ENCODE data around the gene ADGRA1.

ADGRA1 gene

GRCh38 chr10:133165556-133166503, 78.1 kb downstream of the ADGRA1 start:
- Histone ChIP-seq H4K20me1 (ENCODE audit: insufficient read depth, low read length) (peaks cover 4% of the 10 kb centered on the region; the same call in 1 of the 2 replicates), H3K4me2 (ENCODE audit: insufficient read depth, low read length) (no peak overlapping the region), H2AFZ (ENCODE audit: low read depth, low read length) (no peak overlapping the region), H3K36me3 (ENCODE audit: insufficient read depth, low read length) (no peaks in the 10 kb centered on the region), H3K4me1 (ENCODE audit: insufficient read depth, low read length) (no peaks in the 10 kb centered on the region), H3K79me2 (ENCODE audit: insufficient read depth, low read length) (no peaks in the 10 kb centered on the region), H3K27me3 (ENCODE audit: insufficient read depth, low read length, poor library complexity) (no peaks in the 10 kb centered on the region), H3K4me3 (ENCODE audit: low read depth in 1 of 2, low read length in 2 of 2) (no peak overlapping the region), H3K9ac (ENCODE audit: low read depth, low read length) (no peak overlapping the region), H3K27ac (ENCODE audit: low read length) (no peak overlapping the region), H3K9me3 (ENCODE audit: insufficient read depth, low read length, severe bottlenecking) (no peaks in the 10 kb centered on the region)
- ATAC-seq (ENCODE audit: insufficient read depth, low read depth) (no peak), DNase-seq (no peak)
- no peak for TF ChIP-seq EZH2 (IDR thresholded peaks at IDR 0.05; ENCODE audit: borderline replicate concordance, low read depth, low read length, severe bottlenecking)
- no peak for TF ChIP-seq CTCF (IDR thresholded peaks at IDR 0.05; ENCODE audit: borderline replicate concordance, extremely low read depth, low read length, poor library complexity, severe bottlenecking)

GRCh38 chr10:133166504-133166827, 78.7 kb downstream of the ADGRA1 start:
- Histone ChIP-seq H3K36me3 (ENCODE audit: insufficient read depth, low read length) (no peaks in the 10 kb centered on the region), H4K20me1 (ENCODE audit: insufficient read depth, low read length) (peaks cover 4% of the 10 kb centered on the region; the same call in 1 of the 2 replicates), H3K27me3 (ENCODE audit: insufficient read depth, low read length, poor library complexity) (no peaks in the 10 kb centered on the region), H3K4me3 (ENCODE audit: low read depth in 1 of 2, low read length in 2 of 2) (no peak overlapping the region), H3K9ac (ENCODE audit: low read depth, low read length) (no peak overlapping the region), H3K4me1 (ENCODE audit: insufficient read depth, low read length) (no peaks in the 10 kb centered on the region), H3K9me3 (ENCODE audit: insufficient read depth, low read length, severe bottlenecking) (no peaks in the 10 kb centered on the region), H3K27ac (ENCODE audit: low read length) (no peak overlapping the region), H3K4me2 (ENCODE audit: insufficient read depth, low read length) (no peak overlapping the region), H3K79me2 (ENCODE audit: insufficient read depth, low read length) (no peaks in the 10 kb centered on the region), H2AFZ (ENCODE audit: low read depth, low read length) (no peak overlapping the region)
- ATAC-seq (ENCODE audit: insufficient read depth, low read depth) (no peak), DNase-seq (no peak)
- TF ChIP-seq CTCF (IDR thresholded peaks at IDR 0.05; ENCODE audit: borderline replicate concordance, extremely low read depth, low read length, poor library complexity, severe bottlenecking), result no peak
- no peak for TF ChIP-seq EZH2 (IDR thresholded peaks at IDR 0.05; ENCODE audit: borderline replicate concordance, low read depth, low read length, severe bottlenecking)

- DNase-seq, result no peak
- ATAC-seq (ENCODE audit: insufficient read depth, low read depth), result no peak
- H3K27me3 ChIP-seq (ENCODE audit: insufficient read depth, low read length, poor library complexity), result no peaks in the 10 kb centered on the region
- H3K4me2 ChIP-seq (ENCODE audit: insufficient read depth, low read length), result no peak overlapping the region
- H3K27ac ChIP-seq (ENCODE audit: low read length), result no peak overlapping the region
- H3K9me3 ChIP-seq (ENCODE audit: insufficient read depth, low read length, severe bottlenecking), result no peaks in the 10 kb centered on the region
- no peaks in the 10 kb centered on the region for H3K79me2 ChIP-seq (ENCODE audit: insufficient read depth, low read length)
- H4K20me1 ChIP-seq (ENCODE audit: insufficient read depth, low read length), result peaks cover 4% of the 10 kb centered on the region; the same call in 1 of the 2 replicates
- no peak for TF ChIP-seq EZH2 (IDR thresholded peaks at IDR 0.05; ENCODE audit: borderline replicate concordance, low read depth, low read length, severe bottlenecking)
- TF ChIP-seq CTCF (IDR thresholded peaks at IDR 0.05; ENCODE audit: borderline replicate concordance, extremely low read depth, low read length, poor library complexity, severe bottlenecking), result no peak
- no peaks in the 10 kb centered on the region for H3K4me1 ChIP-seq (ENCODE audit: insufficient read depth, low read length)
- H2AFZ ChIP-seq (ENCODE audit: low read depth, low read length), result no peak overlapping the region
- H3K9ac ChIP-seq (ENCODE audit: low read depth, low read length), result no peak overlapping the region
- H3K4me3 ChIP-seq (ENCODE audit: low read depth in 1 of 2, low read length in 2 of 2), result no peak overlapping the region
- H3K36me3 ChIP-seq (ENCODE audit: insufficient read depth, low read length), result no peaks in the 10 kb centered on the region
Observed at GRCh38 chr10:133166828-133167692, 79.3 kb downstream of the ADGRA1 start.

Measured in DND-41 (cell line).